Measurements from ENCODE around the gene SYTL5.

The SYTL5 gene

GRCh38 chrX:38142610-38143009 lies 136.3 kb downstream of the SYTL5 start:
- no peak for DNase-seq (ENCODE audit: low spot score)

- DNase-seq (ENCODE audit: low spot score) = no peak
Observed at GRCh38 chrX:38149016-38149415, 142.7 kb downstream of the SYTL5 start.

GRCh38 chrX:38150993-38151392 lies 144.6 kb downstream of the SYTL5 start:
- DNase-seq (ENCODE audit: low spot score) = no peak

- no peak for DNase-seq (ENCODE audit: low spot score)
Observed at GRCh38 chrX:38151441-38151840, 145.1 kb downstream of the SYTL5 start.

GRCh38 chrX:38154340-38154739 lies 148.0 kb downstream of the SYTL5 start:
- no peak for DNase-seq (ENCODE audit: low spot score)

- DNase-seq (ENCODE audit: low spot score) = no peak
Observed at GRCh38 chrX:38154818-38155217, 148.5 kb downstream of the SYTL5 start.

- DNase-seq (ENCODE audit: low spot score) = no peak
Observed at GRCh38 chrX:38156838-38157237, 150.5 kb downstream of the SYTL5 start.

- no peak for DNase-seq (ENCODE audit: low spot score)
Observed at GRCh38 chrX:38163193-38163592, 156.8 kb downstream of the SYTL5 start.

GRCh38 chrX:38165023-38165422 lies 158.7 kb downstream of the SYTL5 start:
- no peak for DNase-seq (ENCODE audit: low spot score)

GRCh38 chrX:38166478-38167083 lies 160.2 kb downstream of the SYTL5 start:
- DNase-seq (ENCODE audit: low spot score) = no peak

- DNase-seq (ENCODE audit: low spot score) = no peak
Observed at GRCh38 chrX:38170556-38170955, 164.2 kb downstream of the SYTL5 start.

- no peak for DNase-seq (ENCODE audit: low spot score)
Observed at GRCh38 chrX:38172596-38172995, 166.2 kb downstream of the SYTL5 start.

GRCh38 chrX:38175139-38175538 lies 168.8 kb downstream of the SYTL5 start:
- no peak for DNase-seq (ENCODE audit: low spot score)

GRCh38 chrX:38178396-38178795 lies 172.0 kb downstream of the SYTL5 start:
- no peak for DNase-seq (ENCODE audit: low spot score)

Measured in putamen (tissue), 1 donor.